Testis (tissue), 2 donors: ENCODE measurements around the gene ZNF839.

Experiments
- POLR2A ChIP-seq: fragments of 450-650 bp; IDR thresholded peaks from one replicate; pipeline ENCODE4 v1.6.1; 2017; ENCODE audit warnings: antibody characterized with exemption, mild to moderate bottlenecking, moderate library complexity
- TF ChIP-seq, protein P1 (sequence below), 3 experiments: fragments of 450-650 bp in 2 of 3; fragments of 200-600 bp in 1 of 3; sonication (generic) in 1 of 3; IDR thresholded peaks; one replicate each; pipeline ENCODE4 v1.5.1; 2016 to 2019; ENCODE audit warnings: antibody characterized with exemption in 3 of 3, mild to moderate bottlenecking in 2 of 3, moderate library complexity in 1 of 3

DNA sequence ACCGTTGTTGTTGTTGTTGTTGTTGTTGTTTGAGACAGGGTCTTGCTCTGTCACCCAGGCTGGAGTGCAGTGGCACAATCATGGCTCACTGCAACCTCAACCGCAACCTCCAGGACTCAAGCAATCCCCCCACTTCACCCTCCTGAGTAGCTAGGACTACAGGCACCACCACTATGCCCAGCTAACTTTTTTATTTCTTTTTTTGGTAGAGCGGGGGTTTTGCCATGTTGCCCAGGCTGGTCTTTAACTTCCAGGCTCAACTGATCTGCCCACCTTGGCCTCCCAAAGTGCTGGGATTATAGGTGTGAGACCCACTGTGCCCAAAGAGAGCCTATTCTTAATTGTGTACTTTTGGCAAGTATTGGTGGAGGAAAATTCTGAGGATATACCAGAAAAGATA, 40.3 kb upstream of the ZNF839 start:
- TF ChIP-seq, protein P1, sequence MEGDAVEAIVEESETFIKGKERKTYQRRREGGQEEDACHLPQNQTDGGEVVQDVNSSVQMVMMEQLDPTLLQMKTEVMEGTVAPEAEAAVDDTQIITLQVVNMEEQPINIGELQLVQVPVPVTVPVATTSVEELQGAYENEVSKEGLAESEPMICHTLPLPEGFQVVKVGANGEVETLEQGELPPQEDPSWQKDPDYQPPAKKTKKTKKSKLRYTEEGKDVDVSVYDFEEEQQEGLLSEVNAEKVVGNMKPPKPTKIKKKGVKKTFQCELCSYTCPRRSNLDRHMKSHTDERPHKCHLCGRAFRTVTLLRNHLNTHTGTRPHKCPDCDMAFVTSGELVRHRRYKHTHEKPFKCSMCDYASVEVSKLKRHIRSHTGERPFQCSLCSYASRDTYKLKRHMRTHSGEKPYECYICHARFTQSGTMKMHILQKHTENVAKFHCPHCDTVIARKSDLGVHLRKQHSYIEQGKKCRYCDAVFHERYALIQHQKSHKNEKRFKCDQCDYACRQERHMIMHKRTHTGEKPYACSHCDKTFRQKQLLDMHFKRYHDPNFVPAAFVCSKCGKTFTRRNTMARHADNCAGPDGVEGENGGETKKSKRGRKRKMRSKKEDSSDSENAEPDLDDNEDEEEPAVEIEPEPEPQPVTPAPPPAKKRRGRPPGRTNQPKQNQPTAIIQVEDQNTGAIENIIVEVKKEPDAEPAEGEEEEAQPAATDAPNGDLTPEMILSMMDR (IDR thresholded peaks at IDR 0.05): no peak
- no peak for TF ChIP-seq POLR2A
